HepG2 (cell line): ENCODE results near the gene NEURL1B. TPM values are rescaled to one million over a fixed set of nuclear protein-coding genes. Genes with fewer than 3 reads are reported as not detected.

Experiments
- AGO1 ChIP-seq: fragments of 200-400 bp; formaldehyde crosslinking; IDR thresholded peaks from 2 replicates; pipeline ENCODE4 v1.6.1; 2017; ENCODE audit warnings: mild to moderate bottlenecking, low read depth, low read length, moderate library complexity; ENCODE audit not compliant: poor library complexity, severe bottlenecking
- ARID2 ChIP-seq: sonication (generic); formaldehyde crosslinking; IDR thresholded peaks from 2 replicates; pipeline ENCODE4 v1.8.1; 2022; ENCODE audit warnings: mild to moderate bottlenecking, missing genetic modification reagents, borderline replicate concordance
- ATF7 ChIP-seq, 2 experiments: fragments of 450-650 bp in 1 of 2; sonication (generic) in 1 of 2; formaldehyde crosslinking in 1 of 2; IDR thresholded peaks; 2 replicates each; pipeline versions ENCODE4 v1.4.0 to v1.6.1; 2016 to 2020; ENCODE audit warnings: antibody characterized with exemption in 1 of 2, mild to moderate bottlenecking in 1 of 2, missing genetic modification reagents in 1 of 2
- BRCA1 ChIP-seq: sonication (generic); formaldehyde crosslinking; IDR thresholded peaks from 2 replicates; pipeline ENCODE4 v1.4.0; 2020; ENCODE audit warnings: missing genetic modification reagents
- CCAR2 ChIP-seq: fragments of 200-400 bp; formaldehyde crosslinking; optimal IDR thresholded peaks from 2 replicates; pipeline ENCODE3; 2018; ENCODE audit warnings: low read depth, mild to moderate bottlenecking, low read length, moderate library complexity
- EED ChIP-seq: sonication (generic); formaldehyde crosslinking; IDR thresholded peaks from 2 replicates; pipeline ENCODE4 v1.5.0; 2020; ENCODE audit warnings: mild to moderate bottlenecking, missing genetic modification reagents
- GPN1 ChIP-seq: sonication (generic); formaldehyde crosslinking; IDR thresholded peaks from 2 replicates; pipeline ENCODE4 v1.5.1; 2020; ENCODE audit warnings: missing genetic modification reagents, borderline replicate concordance
- PRPF4 ChIP-seq: fragments of 200-400 bp; formaldehyde crosslinking; IDR thresholded peaks from 2 replicates; pipeline ENCODE4 v1.6.1; 2016; ENCODE audit warnings: low read length, low read depth; ENCODE audit not compliant: poor library complexity, severe bottlenecking
- RFX1 ChIP-seq: fragments of 450-650 bp; IDR thresholded peaks from 2 replicates; pipeline ENCODE4 v1.6.1; 2017
- TCF12 ChIP-seq, 2 experiments: fragments of 450-650 bp in 1 of 2; sonication (generic) in 1 of 2; formaldehyde crosslinking in 1 of 2; IDR thresholded peaks; 2 replicates each; pipeline versions ENCODE4 v1.6.1 to v1.8.0; 2017 to 2022; ENCODE audit warnings: antibody characterized with exemption in 1 of 2, mild to moderate bottlenecking in 1 of 2, missing genetic modification reagents in 1 of 2, moderate library complexity in 1 of 2
- TEAD3 ChIP-seq: optimal IDR thresholded peaks from 2 replicates; pipeline ENCODE3; 2016; ENCODE audit warnings: borderline replicate concordance
- ZNF446 ChIP-seq: sonication (generic); formaldehyde crosslinking; IDR thresholded peaks from 2 replicates; pipeline ENCODE4 v1.5.0; 2020; ENCODE audit warnings: mild to moderate bottlenecking, missing genetic modification reagents
- ZNF619 ChIP-seq: sonication (generic); formaldehyde crosslinking; IDR thresholded peaks from 2 replicates; pipeline ENCODE4 v1.4.0; 2020; ENCODE audit warnings: mild to moderate bottlenecking, missing genetic modification reagents
- ZNF674 ChIP-seq: sonication (generic); formaldehyde crosslinking; IDR thresholded peaks from 2 replicates; pipeline ENCODE4 v1.5.0; 2020; ENCODE audit warnings: low read depth, mild to moderate bottlenecking, missing genetic modification reagents
- ZNF768 ChIP-seq: sonication (generic); formaldehyde crosslinking; IDR thresholded peaks from 2 replicates; pipeline ENCODE4 v1.4.0; 2020; ENCODE audit warnings: missing genetic modification reagents
- ZSCAN25 ChIP-seq: sonication (generic); formaldehyde crosslinking; IDR thresholded peaks from 2 replicates; pipeline ENCODE4 v1.8.0; 2022; ENCODE audit warnings: mild to moderate bottlenecking, missing genetic modification reagents
- polyA plus RNA-seq, 8 experiments: library from polyadenylated mRNA; depleted of rRNA in 3 of 8; stranded (reverse) in 7 of 8; unstranded in 1 of 8; fragments of >200 nt; fragmentation: Illumina TruSeq in 4 of 8; extraction: Trizol in 4 of 8; gene quantifications; 2 replicates each; pipeline versions ENCODE4 v1.2.1 to v1.2.3, GENCODE V29; 2011 to 2016; ENCODE audit warnings: low read depth in 4 of 8, missing spikeins in 1 of 8, mixed read lengths in 1 of 8; ENCODE audit not compliant: insufficient read depth in 1 of 8
- total RNA-seq, 5 experiments: library from RNA; depleted of rRNA; stranded (reverse); fragments of >200 nt; fragmentation: Illumina TruSeq; extraction: Trizol; gene quantifications; 2 replicates each; pipeline ENCODE4 v1.2.3, GENCODE V29; 2016; ENCODE audit warnings: low read depth in 1 of 5
- TF ChIP-seq, protein P1 (sequence below): sonication (generic); formaldehyde crosslinking; IDR thresholded peaks from 2 replicates; pipeline ENCODE4 v1.5.0; 2020; ENCODE audit warnings: mild to moderate bottlenecking, missing genetic modification reagents, borderline replicate concordance
- TF ChIP-seq, protein P2 (sequence below): sonication (generic); formaldehyde crosslinking; IDR thresholded peaks from 2 replicates; pipeline ENCODE4 v1.5.0; 2020; ENCODE audit warnings: missing genetic modification reagents
- TF ChIP-seq, protein P3 (sequence below): sonication (generic); formaldehyde crosslinking; IDR thresholded peaks from 2 replicates; pipeline ENCODE4 v1.4.0; 2020; ENCODE audit warnings: mild to moderate bottlenecking, missing genetic modification reagents

The NEURL1B gene
- total and polyA plus RNA-seq, 2 of the 13 experiments (the other 11 are each of a cell fraction or from before 2014, with no cell fraction given): 0.09 to 0.13 TPM

DNA sequence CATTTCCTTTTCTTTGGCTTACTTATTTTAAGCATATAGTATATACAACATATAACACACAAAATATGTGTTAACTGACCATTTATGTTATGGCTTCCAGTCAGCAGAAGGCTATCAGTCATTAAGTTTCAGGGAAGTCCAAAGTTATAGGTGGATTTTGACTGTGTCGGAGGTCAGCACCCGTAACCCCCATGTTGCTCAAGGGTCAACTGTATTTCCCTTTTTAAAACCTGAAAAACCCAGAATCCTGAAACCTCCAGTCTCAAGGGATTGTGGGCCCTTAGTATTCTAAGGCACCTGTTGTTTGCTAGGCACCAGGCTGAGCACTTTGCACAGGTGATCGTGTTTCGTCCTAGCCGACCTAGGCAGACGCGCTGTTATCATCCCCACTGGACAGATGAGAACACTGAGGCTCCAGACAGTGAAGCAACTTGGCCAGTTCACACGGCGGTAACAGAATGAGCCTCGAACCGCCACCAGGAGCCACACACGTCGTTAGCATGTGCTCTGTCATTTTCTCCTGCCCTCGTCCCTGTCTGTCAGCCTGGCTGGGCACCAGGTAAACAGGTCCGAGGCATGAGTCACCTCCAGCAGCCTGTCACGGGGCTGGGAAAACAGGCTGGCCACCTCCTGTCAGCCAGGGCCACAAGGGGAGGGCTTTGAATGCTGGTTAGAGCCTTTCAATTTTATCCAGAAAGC lies 90.1 kb downstream of the NEURL1B start (continued):
- no peak for TF ChIP-seq ZNF674 (CRISPR knock-in tag)
- TF ChIP-seq GPN1 (CRISPR knock-in tag): no peak
- TF ChIP-seq TEAD3 (CRISPR knock-in tag): peak; percentile 89
- TF ChIP-seq EED (CRISPR knock-in tag): peak; percentile 78; the same call in 1 of the 2 replicates
- TF ChIP-seq, protein P1, sequence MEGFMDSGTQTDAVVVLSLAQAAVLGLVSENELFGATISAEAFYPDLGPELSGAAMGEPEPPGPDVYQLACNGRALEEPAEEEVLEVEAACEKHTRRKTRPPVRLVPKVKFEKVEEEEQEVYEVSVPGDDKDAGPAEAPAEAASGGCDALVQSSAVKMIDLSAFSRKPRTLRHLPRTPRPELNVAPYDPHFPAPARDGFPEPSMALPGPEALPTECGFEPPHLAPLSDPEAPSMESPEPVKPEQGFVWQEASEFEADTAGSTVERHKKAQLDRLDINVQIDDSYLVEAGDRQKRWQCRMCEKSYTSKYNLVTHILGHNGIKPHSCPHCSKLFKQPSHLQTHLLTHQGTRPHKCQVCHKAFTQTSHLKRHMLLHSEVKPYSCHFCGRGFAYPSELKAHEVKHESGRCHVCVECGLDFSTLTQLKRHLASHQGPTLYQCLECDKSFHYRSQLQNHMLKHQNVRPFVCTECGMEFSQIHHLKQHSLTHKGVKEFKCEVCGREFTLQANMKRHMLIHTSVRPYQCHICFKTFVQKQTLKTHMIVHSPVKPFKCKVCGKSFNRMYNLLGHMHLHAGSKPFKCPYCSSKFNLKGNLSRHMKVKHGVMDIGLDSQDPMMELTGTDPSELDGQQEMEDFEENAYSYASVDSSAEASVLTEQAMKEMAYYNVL (CRISPR knock-in tag): no peak
- TF ChIP-seq ARID2 (CRISPR knock-in tag): no peak
- TF ChIP-seq BRCA1 (CRISPR knock-in tag): 0 out of 2 replicates have a peak, but pooled peaks have one; percentile 81
- no peak for TF ChIP-seq AGO1
- 0 out of 2 replicates have a peak, but pooled peaks have one; percentile 20 for TF ChIP-seq ZNF768 (CRISPR knock-in tag)
- no peak for TF ChIP-seq PRPF4
- TF ChIP-seq, protein P2, sequence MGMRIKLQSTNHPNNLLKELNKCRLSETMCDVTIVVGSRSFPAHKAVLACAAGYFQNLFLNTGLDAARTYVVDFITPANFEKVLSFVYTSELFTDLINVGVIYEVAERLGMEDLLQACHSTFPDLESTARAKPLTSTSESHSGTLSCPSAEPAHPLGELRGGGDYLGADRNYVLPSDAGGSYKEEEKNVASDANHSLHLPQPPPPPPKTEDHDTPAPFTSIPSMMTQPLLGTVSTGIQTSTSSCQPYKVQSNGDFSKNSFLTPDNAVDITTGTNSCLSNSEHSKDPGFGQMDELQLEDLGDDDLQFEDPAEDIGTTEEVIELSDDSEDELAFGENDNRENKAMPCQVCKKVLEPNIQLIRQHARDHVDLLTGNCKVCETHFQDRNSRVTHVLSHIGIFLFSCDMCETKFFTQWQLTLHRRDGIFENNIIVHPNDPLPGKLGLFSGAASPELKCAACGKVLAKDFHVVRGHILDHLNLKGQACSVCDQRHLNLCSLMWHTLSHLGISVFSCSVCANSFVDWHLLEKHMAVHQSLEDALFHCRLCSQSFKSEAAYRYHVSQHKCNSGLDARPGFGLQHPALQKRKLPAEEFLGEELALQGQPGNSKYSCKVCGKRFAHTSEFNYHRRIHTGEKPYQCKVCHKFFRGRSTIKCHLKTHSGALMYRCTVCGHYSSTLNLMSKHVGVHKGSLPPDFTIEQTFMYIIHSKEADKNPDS (CRISPR knock-in tag): no peak
- no peak for TF ChIP-seq ATF7 (IDR thresholded peaks at IDR 0.05)
- peak; percentile 36; the same call in 1 of the 2 replicates for TF ChIP-seq ATF7 (CRISPR knock-in tag; IDR thresholded peaks at IDR 0.05)
- no peak; the same call in 1 of the 2 replicates for TF ChIP-seq ZSCAN25 (CRISPR knock-in tag)
- no peak for TF ChIP-seq RFX1
- TF ChIP-seq TCF12 (IDR thresholded peaks at IDR 0.05): no peak
- no peak for TF ChIP-seq TCF12 (CRISPR knock-in tag; IDR thresholded peaks at IDR 0.05)
- peak; percentile 86; the same call in 1 of the 2 replicates for TF ChIP-seq ZNF446
- TF ChIP-seq CCAR2: no peak
- TF ChIP-seq, protein P3, sequence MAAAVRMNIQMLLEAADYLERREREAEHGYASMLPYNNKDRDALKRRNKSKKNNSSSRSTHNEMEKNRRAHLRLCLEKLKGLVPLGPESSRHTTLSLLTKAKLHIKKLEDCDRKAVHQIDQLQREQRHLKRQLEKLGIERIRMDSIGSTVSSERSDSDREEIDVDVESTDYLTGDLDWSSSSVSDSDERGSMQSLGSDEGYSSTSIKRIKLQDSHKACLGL (CRISPR knock-in tag): peak; percentile 96
- TF ChIP-seq ZNF619: no peak
